ENCODE data around the gene GH1. TPM values are rescaled to one million over a fixed set of nuclear protein-coding genes. Genes with fewer than 3 reads are reported as not detected.
A peak's percentile ranks its signal among the peaks of the same experiment; 100 is the strongest.
"Not testable (repeated sequence)": the region's sequence is repeated elsewhere in the genome, so short reads cannot be mapped to it uniquely, and the experiment has no call there.

Gene GH1
- total RNA-seq, 1 experiment from 2014 or later, result not detected

DNA sequence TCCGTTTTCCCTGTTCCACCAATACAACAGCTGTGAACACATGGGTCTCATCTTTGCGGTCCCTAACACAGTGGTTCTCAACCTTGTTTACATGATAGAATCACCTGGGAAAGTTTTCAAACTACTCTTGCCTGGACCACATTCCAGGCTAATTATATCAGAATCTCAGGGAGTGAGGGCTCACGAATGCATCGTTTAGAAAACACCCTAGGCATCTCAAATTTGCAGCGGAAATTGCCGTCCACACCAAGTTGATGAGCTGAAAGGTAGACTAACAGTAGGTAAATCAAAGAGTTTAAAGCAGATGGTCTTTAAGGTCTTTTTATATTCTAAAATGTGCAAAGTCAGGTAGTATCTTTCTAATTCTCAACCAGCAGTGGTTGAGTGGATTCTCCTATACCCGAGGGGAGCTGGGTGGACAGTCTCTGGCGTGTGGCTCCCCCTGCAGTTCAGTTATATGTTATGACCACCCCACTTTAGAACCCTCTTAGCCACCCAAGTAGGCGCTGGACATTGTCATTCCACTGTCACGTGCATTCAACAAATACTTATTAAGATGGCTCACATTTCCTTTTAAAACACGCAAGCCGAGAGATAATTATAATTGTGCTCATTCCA is 11.4 kb downstream of the GH1 start:
- peak; percentile 62 for DNase-seq
- H3K27ac Mint-ChIP-seq; H3K27me3 Mint-ChIP-seq (ENCODE audit: low read depth); H3K9ac ChIP-seq (ENCODE audit: extremely low read depth, insufficient read length, low read length); H3K79me1 ChIP-seq (ENCODE audit: insufficient read depth, low read depth, low read length, poor library complexity, severe bottlenecking); H3K23ac ChIP-seq (ENCODE audit: insufficient read length, low read depth, low read length); H3K4ac ChIP-seq (ENCODE audit: low read depth, low read length); H3T11ph ChIP-seq (ENCODE audit: low read length); H3K9me3 ChIP-seq (ENCODE audit: control insufficient read depth, low read depth, low read length); H4K91ac ChIP-seq (ENCODE audit: insufficient read length, low read depth, low read length); H2BK5ac ChIP-seq (ENCODE audit: insufficient read length, low read length); H4K8ac ChIP-seq (replicated peaks; ENCODE audit: insufficient read length, low read depth, low read length); H3K27me3 ChIP-seq (ENCODE audit: insufficient read depth, low read length); H2BK120ac ChIP-seq (ENCODE audit: low read depth, low read length, poor library complexity, severe bottlenecking); H2AFZ ChIP-seq (ENCODE audit: low read length); H2BK12ac ChIP-seq (ENCODE audit: insufficient read length, low read depth, low read length); H3K4me1 ChIP-seq (ENCODE audit: insufficient read depth, low read length); H2BK20ac ChIP-seq (ENCODE audit: low read depth, low read length, poor library complexity, severe bottlenecking); H3K23me2 ChIP-seq (ENCODE audit: insufficient read length, low read depth, low read length, poor library complexity, severe bottlenecking); H4K5ac ChIP-seq (ENCODE audit: insufficient read length, low read depth, low read length); H3K9me3 Mint-ChIP-seq; H4K20me1 ChIP-seq (ENCODE audit: control insufficient read depth, insufficient read depth, insufficient read length); H3K56ac ChIP-seq (ENCODE audit: insufficient read length, low read depth, low read length); H3K4me3 Mint-ChIP-seq; H3K18ac ChIP-seq (ENCODE audit: insufficient read length, low read depth, low read length); H2BK15ac ChIP-seq (ENCODE audit: low read depth, low read length); H3K79me2 ChIP-seq (ENCODE audit: insufficient read depth, low read length); H3K4me2 ChIP-seq (ENCODE audit: insufficient read depth, insufficient read length, low read length); H2AK5ac ChIP-seq (ENCODE audit: insufficient read length, low read length); H3K36me3 Mint-ChIP-seq (ENCODE audit: insufficient read depth in 1 of 3, low read depth in 3 of 3); H3K27ac ChIP-seq (ENCODE audit: insufficient read length, low read depth, low read length); H3K14ac ChIP-seq (ENCODE audit: insufficient read depth, low read length): not testable (repeated sequence)
- peaks cover 14 to 22% of the 10 kb centered on the region in 2 experiments for H3K4me1 Mint-ChIP-seq
- WGBS (ENCODE audit: extremely low coverage, insufficient read length, low lambda C conversion rate), result no CpG with 5 or more reads among the region's 12 CpGs
- TF ChIP-seq, protein P1, sequence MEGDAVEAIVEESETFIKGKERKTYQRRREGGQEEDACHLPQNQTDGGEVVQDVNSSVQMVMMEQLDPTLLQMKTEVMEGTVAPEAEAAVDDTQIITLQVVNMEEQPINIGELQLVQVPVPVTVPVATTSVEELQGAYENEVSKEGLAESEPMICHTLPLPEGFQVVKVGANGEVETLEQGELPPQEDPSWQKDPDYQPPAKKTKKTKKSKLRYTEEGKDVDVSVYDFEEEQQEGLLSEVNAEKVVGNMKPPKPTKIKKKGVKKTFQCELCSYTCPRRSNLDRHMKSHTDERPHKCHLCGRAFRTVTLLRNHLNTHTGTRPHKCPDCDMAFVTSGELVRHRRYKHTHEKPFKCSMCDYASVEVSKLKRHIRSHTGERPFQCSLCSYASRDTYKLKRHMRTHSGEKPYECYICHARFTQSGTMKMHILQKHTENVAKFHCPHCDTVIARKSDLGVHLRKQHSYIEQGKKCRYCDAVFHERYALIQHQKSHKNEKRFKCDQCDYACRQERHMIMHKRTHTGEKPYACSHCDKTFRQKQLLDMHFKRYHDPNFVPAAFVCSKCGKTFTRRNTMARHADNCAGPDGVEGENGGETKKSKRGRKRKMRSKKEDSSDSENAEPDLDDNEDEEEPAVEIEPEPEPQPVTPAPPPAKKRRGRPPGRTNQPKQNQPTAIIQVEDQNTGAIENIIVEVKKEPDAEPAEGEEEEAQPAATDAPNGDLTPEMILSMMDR (conservative IDR thresholded peaks at IDR 0.05), result peak; percentile 63

DNA sequence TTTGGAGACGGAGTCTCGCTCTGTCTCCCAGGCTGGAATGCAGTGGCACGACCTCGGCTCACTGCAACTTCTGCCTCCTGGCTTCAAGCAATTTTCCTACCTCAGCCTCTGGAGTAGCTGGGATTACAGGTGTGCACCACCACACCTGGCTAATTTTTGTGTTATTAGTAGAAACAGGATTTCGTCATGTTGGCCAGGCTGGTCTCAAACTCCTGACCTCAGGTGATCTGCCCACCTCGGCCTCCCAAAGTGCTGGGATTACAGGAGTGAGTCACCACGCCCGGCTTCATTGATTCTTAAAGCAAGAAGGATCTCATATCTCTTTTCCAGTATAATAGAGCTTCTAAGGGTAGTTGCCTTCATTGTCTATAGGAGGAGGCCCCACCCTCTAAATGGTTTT is 13.8 kb downstream of the GH1 start:
- H3K4me3 Mint-ChIP-seq; H3K14ac ChIP-seq (ENCODE audit: insufficient read depth, low read length): not testable (repeated sequence)

More for the DNA sequence above, 13.8 kb downstream of the GH1 start:
- H4K91ac ChIP-seq (ENCODE audit: insufficient read length, low read depth, low read length); H3K9ac ChIP-seq (ENCODE audit: extremely low read depth, insufficient read length, low read length); H2AFZ ChIP-seq (ENCODE audit: low read length); H3K4me2 ChIP-seq (ENCODE audit: insufficient read depth, insufficient read length, low read length); H3T11ph ChIP-seq (ENCODE audit: low read length); H2BK120ac ChIP-seq (ENCODE audit: low read depth, low read length, poor library complexity, severe bottlenecking); H3K9me3 ChIP-seq (ENCODE audit: control insufficient read depth, low read depth, low read length); H2BK12ac ChIP-seq (ENCODE audit: insufficient read length, low read depth, low read length); H2AK5ac ChIP-seq (ENCODE audit: insufficient read length, low read length); H3K36me3 Mint-ChIP-seq (ENCODE audit: insufficient read depth in 1 of 3, low read depth in 3 of 3); H4K8ac ChIP-seq (replicated peaks; ENCODE audit: insufficient read length, low read depth, low read length); H3K27ac ChIP-seq (ENCODE audit: insufficient read length, low read depth, low read length); H2BK5ac ChIP-seq (ENCODE audit: insufficient read length, low read length); H3K9me3 Mint-ChIP-seq; H3K56ac ChIP-seq (ENCODE audit: insufficient read length, low read depth, low read length); H2BK15ac ChIP-seq (ENCODE audit: low read depth, low read length); H3K4me1 ChIP-seq (ENCODE audit: insufficient read depth, low read length); H3K23ac ChIP-seq (ENCODE audit: insufficient read length, low read depth, low read length); DNase-seq; H3K79me2 ChIP-seq (ENCODE audit: insufficient read depth, low read length); H4K5ac ChIP-seq (ENCODE audit: insufficient read length, low read depth, low read length); H3K23me2 ChIP-seq (ENCODE audit: insufficient read length, low read depth, low read length, poor library complexity, severe bottlenecking); H4K20me1 ChIP-seq (ENCODE audit: control insufficient read depth, insufficient read depth, insufficient read length); H3K18ac ChIP-seq (ENCODE audit: insufficient read length, low read depth, low read length); H3K4ac ChIP-seq (ENCODE audit: low read depth, low read length); H3K27me3 ChIP-seq (ENCODE audit: insufficient read depth, low read length); H3K79me1 ChIP-seq (ENCODE audit: insufficient read depth, low read depth, low read length, poor library complexity, severe bottlenecking); H3K27ac Mint-ChIP-seq; H2BK20ac ChIP-seq (ENCODE audit: low read depth, low read length, poor library complexity, severe bottlenecking); H3K4me1 Mint-ChIP-seq: not testable (repeated sequence)
- H3K27me3 Mint-ChIP-seq (ENCODE audit: low read depth), result peaks cover 12% of the 10 kb centered on the region
- no CpG with 5 or more reads among the region's 8 CpGs for WGBS (ENCODE audit: extremely low coverage, insufficient read length, low lambda C conversion rate)
